Adipocyte (in vitro differentiated cells): ENCODE results near the gene ZNF529.

ENCODE experiments used
- DNase-seq: peaks from one replicate; pipeline ENCODE4 v3.0.0-alpha.2; 2015; ENCODE audit warnings: low read depth
- H3K27me3 ChIP-seq: replicated peaks from 2 replicates; pipeline ENCODE4 v1.7.0; 2013; ENCODE audit warnings: mild to moderate bottlenecking, low read length, moderate library complexity; ENCODE audit not compliant: control insufficient read depth, insufficient read depth
- H3K36me3 ChIP-seq: 2 replicates; pipeline ENCODE4 v1.7.0; 2013; ENCODE audit warnings: low read length, mild to moderate bottlenecking, moderate library complexity; ENCODE audit not compliant: control insufficient read depth, insufficient read depth, severe bottlenecking
- H3K4me1 ChIP-seq: 2 replicates; pipeline ENCODE4 v1.7.0; 2013; ENCODE audit warnings: mild to moderate bottlenecking, low read length, moderate library complexity; ENCODE audit not compliant: control insufficient read depth, insufficient read depth
- H3K4me3 ChIP-seq: 2 replicates; pipeline ENCODE4 v1.7.0; 2013; ENCODE audit warnings: mild to moderate bottlenecking, low read length, moderate library complexity
- H3K9ac ChIP-seq: 2 replicates; pipeline ENCODE4 v1.7.0; 2013; ENCODE audit warnings: mild to moderate bottlenecking, low read length, moderate library complexity
- H3K9me3 ChIP-seq: 2 replicates; pipeline ENCODE4 v1.7.0; 2013; ENCODE audit warnings: mild to moderate bottlenecking, low read length, moderate library complexity; ENCODE audit not compliant: control insufficient read depth

Gene ZNF529

GRCh38 chr19:36497001-36497400 is 76.1 kb downstream of the ZNF529 start:
- peaks cover 13% of the 10 kb centered on the region for H3K9me3 ChIP-seq
- no peaks in the 10 kb centered on the region for H3K27me3 ChIP-seq
- no peak for DNase-seq
- H3K9ac ChIP-seq: no peak overlapping the region
- no peaks in the 10 kb centered on the region for H3K4me1 ChIP-seq
- H3K4me3 ChIP-seq: no peak overlapping the region
- no peaks in the 10 kb centered on the region for H3K36me3 ChIP-seq
